Fibroblast of villous mesenchyme (primary cell): Measurements from ENCODE around the gene DOCK8. TPM values are rescaled to one million over a fixed set of nuclear protein-coding genes. Genes with fewer than 3 reads are reported as not detected.

ENCODE experiments used
- DNase-seq: peaks from one replicate; pipeline ENCODE4 v3.0.0-alpha.2; 2010; ENCODE audit warnings: low read depth
- H3K4me3 ChIP-seq: 2 replicates; pipeline ENCODE4 v1.5.1; 2011; ENCODE audit warnings: low read depth, mild to moderate bottlenecking, low read length
- total RNA-seq: library from RNA; depleted of rRNA; stranded (reverse); fragments of >200 nt; gene quantifications from 2 replicates; pipeline ENCODE4 v1.2.3, GENCODE V29; 2012
- TF ChIP-seq, protein P1 (sequence below): IDR thresholded peaks from 2 replicates; pipeline ENCODE4 v1.5.1; 2012; ENCODE audit warnings: low read depth, mild to moderate bottlenecking, low read length; ENCODE audit not compliant: insufficient read depth

Gene DOCK8
- total RNA-seq, 1 donor, result 2.6 TPM

DNA sequence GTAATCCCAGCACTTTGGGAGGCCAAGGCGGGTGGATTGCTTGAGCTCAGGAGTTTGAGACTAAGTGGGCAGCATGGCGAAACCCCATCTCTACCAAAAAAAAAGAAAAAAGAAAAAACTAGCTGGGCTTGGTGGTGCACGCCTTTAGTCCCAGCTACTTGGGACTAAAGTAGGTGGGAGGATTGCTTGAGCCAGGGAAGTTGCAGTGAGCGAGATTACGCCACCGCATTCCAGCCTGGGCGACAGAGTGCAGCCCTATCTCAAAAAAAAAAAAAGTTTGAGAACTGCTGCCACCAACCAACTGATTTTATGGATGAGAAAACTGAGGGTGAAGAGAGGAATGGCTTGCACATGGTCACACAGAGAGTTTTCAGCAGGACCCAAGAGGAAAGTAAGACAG, 175.1 kb downstream of the DOCK8 start:
- H3K4me3 ChIP-seq, result no peak overlapping the region
- no peak for DNase-seq
- TF ChIP-seq, protein P1, sequence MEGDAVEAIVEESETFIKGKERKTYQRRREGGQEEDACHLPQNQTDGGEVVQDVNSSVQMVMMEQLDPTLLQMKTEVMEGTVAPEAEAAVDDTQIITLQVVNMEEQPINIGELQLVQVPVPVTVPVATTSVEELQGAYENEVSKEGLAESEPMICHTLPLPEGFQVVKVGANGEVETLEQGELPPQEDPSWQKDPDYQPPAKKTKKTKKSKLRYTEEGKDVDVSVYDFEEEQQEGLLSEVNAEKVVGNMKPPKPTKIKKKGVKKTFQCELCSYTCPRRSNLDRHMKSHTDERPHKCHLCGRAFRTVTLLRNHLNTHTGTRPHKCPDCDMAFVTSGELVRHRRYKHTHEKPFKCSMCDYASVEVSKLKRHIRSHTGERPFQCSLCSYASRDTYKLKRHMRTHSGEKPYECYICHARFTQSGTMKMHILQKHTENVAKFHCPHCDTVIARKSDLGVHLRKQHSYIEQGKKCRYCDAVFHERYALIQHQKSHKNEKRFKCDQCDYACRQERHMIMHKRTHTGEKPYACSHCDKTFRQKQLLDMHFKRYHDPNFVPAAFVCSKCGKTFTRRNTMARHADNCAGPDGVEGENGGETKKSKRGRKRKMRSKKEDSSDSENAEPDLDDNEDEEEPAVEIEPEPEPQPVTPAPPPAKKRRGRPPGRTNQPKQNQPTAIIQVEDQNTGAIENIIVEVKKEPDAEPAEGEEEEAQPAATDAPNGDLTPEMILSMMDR, result no peak

DNA sequence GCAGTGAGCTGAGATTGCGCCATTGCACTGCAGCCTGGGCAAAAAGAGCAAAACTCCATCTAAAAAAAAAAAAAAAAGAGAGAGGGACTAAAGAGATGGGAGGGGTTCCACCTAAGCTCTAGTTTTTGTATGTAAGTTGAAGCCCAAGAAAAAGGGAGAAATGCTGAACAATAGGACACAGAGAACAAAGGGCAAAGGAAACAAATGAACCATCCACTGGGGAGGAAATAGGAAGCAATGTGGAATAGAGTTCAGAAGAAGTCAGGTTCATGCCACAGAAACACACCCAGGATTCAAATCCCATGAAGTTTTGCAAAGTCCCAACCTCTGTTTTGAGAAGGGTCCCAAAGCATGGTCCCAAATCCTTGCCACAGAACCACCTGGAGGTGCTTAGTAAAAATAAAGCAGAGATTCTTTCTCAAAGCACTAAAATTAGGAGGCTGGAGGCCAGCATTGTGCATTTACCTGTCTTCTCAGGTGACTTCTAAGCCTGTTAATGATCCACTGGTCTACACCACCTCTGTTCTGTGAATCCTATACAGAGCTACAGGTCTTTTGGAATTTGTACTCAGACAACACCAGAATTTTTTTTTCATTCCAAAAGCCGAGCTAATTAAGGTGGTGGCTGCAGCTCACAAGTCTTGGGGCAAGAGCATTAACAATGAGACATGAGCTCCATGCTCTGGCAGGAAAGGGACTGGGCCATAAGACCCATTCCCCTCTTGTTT, 177.6 kb downstream of the DOCK8 start:
- DNase-seq, result no peak
- no peak overlapping the region for H3K4me3 ChIP-seq
- TF ChIP-seq, protein P1, result no peak

DNA sequence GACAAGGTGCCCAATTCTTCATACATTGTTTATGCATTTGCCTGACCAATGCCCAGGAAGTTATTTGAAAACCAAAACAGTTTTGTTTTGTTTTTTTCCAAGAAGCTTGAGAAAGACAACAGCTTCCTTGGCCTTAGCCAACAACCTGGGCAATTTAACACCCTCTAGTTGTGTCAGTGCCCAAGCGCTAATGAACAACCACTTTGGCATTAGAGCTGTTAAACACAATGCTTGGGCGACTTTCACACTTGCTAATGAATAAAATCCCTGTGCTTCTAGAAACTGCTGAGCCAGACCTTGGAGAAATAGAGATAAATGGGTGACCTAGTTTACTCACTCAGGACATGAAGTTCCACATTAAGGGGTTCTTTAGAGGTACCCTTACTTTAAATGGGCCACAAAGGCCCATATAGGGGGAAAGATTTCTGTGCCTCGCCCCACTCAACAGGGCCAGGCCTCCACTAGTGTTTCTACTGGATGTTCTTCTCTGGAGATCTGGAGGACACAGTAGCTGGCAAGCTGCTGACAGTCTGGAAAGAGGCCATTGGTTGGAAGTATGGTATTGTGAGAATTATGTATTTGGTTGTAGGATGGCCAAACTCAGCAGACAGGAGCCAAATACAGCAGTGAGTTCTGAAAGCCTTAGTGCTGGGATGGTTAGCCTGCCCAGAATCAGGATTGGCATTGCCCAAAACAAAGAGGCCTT, 179.8 kb downstream of the DOCK8 start:
- no peak overlapping the region for H3K4me3 ChIP-seq
- TF ChIP-seq, protein P1, result no peak
- DNase-seq, result no peak

DNA sequence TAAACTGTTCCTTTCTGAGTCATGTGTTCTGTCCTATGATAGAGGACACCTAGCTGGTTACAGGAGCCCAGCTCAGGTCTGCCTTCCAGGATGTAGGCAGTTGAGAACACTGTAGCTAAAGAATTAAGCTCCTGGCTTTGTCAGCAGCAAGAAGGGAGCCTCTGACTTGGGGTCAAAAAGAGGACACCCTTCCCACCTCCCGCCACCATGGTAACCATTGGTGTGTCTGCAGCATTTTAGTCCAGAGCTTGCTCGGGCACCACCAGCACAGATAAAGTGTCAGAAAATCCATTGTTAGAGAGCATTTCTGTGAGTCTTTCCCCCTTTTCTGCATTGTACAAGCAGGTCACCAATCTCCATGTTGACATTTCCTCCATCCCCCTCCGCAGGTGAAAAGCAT, 181.7 kb downstream of the DOCK8 start:
- no peak overlapping the region for H3K4me3 ChIP-seq
- TF ChIP-seq, protein P1, result no peak

DNA sequence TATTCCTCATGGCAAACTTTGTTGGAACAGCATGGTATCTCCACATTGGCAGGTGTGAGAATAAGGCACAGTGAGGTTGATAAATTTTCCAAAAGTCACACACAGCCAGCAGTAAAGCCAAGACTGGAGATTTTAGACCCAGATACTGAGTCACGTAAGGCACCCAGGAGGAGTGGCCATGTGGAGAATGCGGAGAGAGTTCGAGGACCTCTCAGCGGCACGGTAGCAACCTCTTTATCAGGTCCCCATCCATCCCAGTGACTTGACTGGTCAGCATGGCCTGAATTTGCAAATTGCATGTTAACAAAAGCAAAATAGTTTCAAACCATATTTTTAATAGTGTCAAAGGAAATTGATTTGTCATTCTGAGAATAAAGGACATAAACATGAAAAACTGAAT, 183.4 kb downstream of the DOCK8 start:
- no peak overlapping the region for H3K4me3 ChIP-seq
- TF ChIP-seq, protein P1, result no peak
- DNase-seq, result no peak

More for the DNA sequence above, 181.7 kb downstream of the DOCK8 start:
- no peak for DNase-seq

DNA sequence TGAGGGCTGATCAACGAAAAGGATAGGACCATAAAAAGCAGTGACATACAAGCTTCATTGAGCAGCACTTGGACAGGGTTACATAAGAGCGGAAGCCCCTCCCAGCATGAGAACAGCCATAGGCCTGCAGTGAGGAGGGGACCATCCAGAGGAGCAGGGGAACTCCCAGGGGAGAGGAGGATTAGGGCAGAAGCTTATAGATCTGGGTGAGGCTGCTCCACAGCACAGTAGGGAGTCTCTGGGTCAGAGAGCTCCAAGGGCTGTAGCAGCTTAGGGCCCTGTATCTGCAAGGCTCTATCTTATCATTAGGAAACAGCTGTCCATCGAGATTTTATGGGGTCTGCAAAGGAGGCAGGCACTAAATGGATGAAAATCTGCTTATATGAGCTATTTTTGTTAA, 186.6 kb downstream of the DOCK8 start:
- TF ChIP-seq, protein P1, result no peak
- DNase-seq, result no peak
- no peak overlapping the region for H3K4me3 ChIP-seq
